ENCODE results near the gene ULK3. TPM values are rescaled to one million over a fixed set of nuclear protein-coding genes. Genes with fewer than 3 reads are reported as not detected.

Gene ULK3
- total RNA-seq, 1 donor from 2014 or later, result 34.1 TPM

GRCh38 chr15:74837482-74838136 is 5.3 kb downstream of the ULK3 start:
- H3K27me3 ChIP-seq (ENCODE audit: low read depth), result no peaks in the 10 kb centered on the region
- TF ChIP-seq CTCF (IDR thresholded peaks at IDR 0.05; ENCODE audit: borderline replicate concordance), result no peak
- intact Hi-C loops (cut with micrococcal nuclease), result no loop called here
- no peaks in the 10 kb centered on the region for H3K9me3 ChIP-seq (replicated peaks)
- peaks cover 17% of the 10 kb centered on the region for H3K4me1 ChIP-seq
- DNase-seq, result no peak
- no peak overlapping the region for H3K4me3 ChIP-seq
- no peak overlapping the region for H3K27ac ChIP-seq (replicated peaks)
- H3K36me3 ChIP-seq, result peaks cover 13% of the 10 kb centered on the region

GRCh38 chr15:74836846-74837245 is 6.1 kb downstream of the ULK3 start:
- no peak for DNase-seq
- Histone ChIP-seq H3K4me3 (no peak overlapping the region), H3K4me1 (peaks cover 14% of the 10 kb centered on the region), H3K9me3 (replicated peaks) (no peaks in the 10 kb centered on the region), H3K27me3 (ENCODE audit: low read depth) (no peaks in the 10 kb centered on the region), H3K27ac (replicated peaks) (no peak overlapping the region), H3K36me3 (peaks cover 13% of the 10 kb centered on the region)
- TF ChIP-seq CTCF (IDR thresholded peaks at IDR 0.05; ENCODE audit: borderline replicate concordance), result no peak
- intact Hi-C loops (cut with micrococcal nuclease), result no loop called here

GRCh38 chr15:74835312-74835823 is 7.6 kb downstream of the ULK3 start:
- intact Hi-C loops (cut with micrococcal nuclease), result no loop called here
- peak; percentile 80 for TF ChIP-seq CTCF (IDR thresholded peaks at IDR 0.05; ENCODE audit: borderline replicate concordance)

GRCh38 chr15:74833376-74834107 is 9.4 kb downstream of the ULK3 start:
- Histone ChIP-seq H3K4me1 (peaks cover 18% of the 10 kb centered on the region), H3K27me3 (ENCODE audit: low read depth) (peaks cover 5% of the 10 kb centered on the region), H3K9me3 (replicated peaks) (no peaks in the 10 kb centered on the region), H3K4me3 (no peak overlapping the region), H3K36me3 (peaks cover 4% of the 10 kb centered on the region), H3K27ac (replicated peaks) (no peak overlapping the region)
- no peak for TF ChIP-seq CTCF (IDR thresholded peaks at IDR 0.05; ENCODE audit: borderline replicate concordance)
- no peak for DNase-seq
- intact Hi-C loops (cut with micrococcal nuclease), result no loop called here

More at GRCh38 chr15:74835312-74835823, 7.6 kb downstream of the ULK3 start:
- peak; percentile 57 for DNase-seq
- Histone ChIP-seq H3K4me3 (no peak overlapping the region), H3K9me3 (replicated peaks) (no peaks in the 10 kb centered on the region), H3K4me1 (peaks cover 18% of the 10 kb centered on the region), H3K27me3 (ENCODE audit: low read depth) (no peaks in the 10 kb centered on the region), H3K27ac (replicated peaks) (no peak overlapping the region), H3K36me3 (peaks cover 13% of the 10 kb centered on the region)

- Histone ChIP-seq H3K4me1 (peaks cover 18% of the 10 kb centered on the region), H3K4me3 (no peak overlapping the region), H3K27ac (replicated peaks) (no peak overlapping the region), H3K36me3 (no peaks in the 10 kb centered on the region), H3K27me3 (ENCODE audit: low read depth) (peaks cover 12% of the 10 kb centered on the region), H3K9me3 (replicated peaks) (no peaks in the 10 kb centered on the region)
- DNase-seq, result no peak
- TF ChIP-seq CTCF (IDR thresholded peaks at IDR 0.05; ENCODE audit: borderline replicate concordance), result no peak
- intact Hi-C loops (cut with micrococcal nuclease), result no loop called here
Observed at GRCh38 chr15:74832826-74833225, 10.1 kb downstream of the ULK3 start.

Measured in left ventricle myocardium inferior (tissue), 1 donor.